ENCODE results near the gene PCDHA5.

DNA sequence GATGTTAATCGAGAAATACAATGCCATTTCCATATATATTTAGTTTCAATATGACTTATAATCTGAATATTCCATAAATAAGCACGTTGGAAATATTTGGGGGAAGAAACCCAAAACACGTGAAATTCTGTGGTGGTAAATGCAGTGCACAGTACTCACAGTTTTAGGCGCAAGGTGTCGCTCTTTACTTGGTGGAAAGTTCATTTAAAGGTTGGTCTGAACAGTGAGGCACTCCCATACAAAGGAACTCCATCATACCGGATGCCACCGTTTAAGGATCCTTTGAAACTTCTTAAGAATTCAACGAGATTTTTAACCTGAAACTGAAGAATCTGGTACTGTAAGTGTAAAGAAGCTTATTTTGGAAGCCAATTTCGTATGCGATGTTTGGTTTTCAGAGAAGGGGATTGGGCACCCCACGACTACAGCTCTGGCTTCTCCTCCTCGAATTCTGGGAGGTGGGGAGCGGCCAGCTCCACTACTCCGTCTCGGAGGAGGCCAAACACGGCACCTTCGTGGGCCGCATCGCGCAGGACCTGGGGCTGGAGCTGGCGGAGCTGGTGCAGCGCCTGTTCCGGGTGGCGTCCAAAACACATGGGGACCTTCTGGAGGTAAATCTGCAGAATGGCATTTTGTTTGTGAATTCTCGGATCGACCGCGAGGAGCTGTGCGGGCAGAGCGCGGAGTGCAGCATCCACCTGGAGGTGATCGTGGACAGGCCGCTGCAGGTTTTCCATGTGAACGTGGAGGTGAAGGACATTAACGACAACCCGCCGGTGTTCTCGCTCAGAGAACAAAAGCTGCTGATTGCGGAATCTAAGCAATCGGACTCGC, 47.5 kb downstream of the PCDHA5 start, which contains the start of gene PCDHA11:
- no peak for TF ChIP-seq EED (IDR thresholded peaks at IDR 0.05; ENCODE audit: low read depth)
- TF ChIP-seq, protein P1, sequence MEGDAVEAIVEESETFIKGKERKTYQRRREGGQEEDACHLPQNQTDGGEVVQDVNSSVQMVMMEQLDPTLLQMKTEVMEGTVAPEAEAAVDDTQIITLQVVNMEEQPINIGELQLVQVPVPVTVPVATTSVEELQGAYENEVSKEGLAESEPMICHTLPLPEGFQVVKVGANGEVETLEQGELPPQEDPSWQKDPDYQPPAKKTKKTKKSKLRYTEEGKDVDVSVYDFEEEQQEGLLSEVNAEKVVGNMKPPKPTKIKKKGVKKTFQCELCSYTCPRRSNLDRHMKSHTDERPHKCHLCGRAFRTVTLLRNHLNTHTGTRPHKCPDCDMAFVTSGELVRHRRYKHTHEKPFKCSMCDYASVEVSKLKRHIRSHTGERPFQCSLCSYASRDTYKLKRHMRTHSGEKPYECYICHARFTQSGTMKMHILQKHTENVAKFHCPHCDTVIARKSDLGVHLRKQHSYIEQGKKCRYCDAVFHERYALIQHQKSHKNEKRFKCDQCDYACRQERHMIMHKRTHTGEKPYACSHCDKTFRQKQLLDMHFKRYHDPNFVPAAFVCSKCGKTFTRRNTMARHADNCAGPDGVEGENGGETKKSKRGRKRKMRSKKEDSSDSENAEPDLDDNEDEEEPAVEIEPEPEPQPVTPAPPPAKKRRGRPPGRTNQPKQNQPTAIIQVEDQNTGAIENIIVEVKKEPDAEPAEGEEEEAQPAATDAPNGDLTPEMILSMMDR (IDR thresholded peaks at IDR 0.05 in 2 of 3, conservative IDR thresholded peaks at IDR 0.05 in 1 of 3; ENCODE audit: control insufficient read depth in 2 of 3, extremely low read depth in 1 of 3, insufficient read depth in 1 of 3, low read depth in 3 of 3, low read length in 3 of 3), result peak in 1 of 3 experiments; percentile 13; a peak in 1 of 6 replicates
- no peak for TF ChIP-seq DPF2 (IDR thresholded peaks at IDR 0.05)
- TF ChIP-seq, protein P2, sequence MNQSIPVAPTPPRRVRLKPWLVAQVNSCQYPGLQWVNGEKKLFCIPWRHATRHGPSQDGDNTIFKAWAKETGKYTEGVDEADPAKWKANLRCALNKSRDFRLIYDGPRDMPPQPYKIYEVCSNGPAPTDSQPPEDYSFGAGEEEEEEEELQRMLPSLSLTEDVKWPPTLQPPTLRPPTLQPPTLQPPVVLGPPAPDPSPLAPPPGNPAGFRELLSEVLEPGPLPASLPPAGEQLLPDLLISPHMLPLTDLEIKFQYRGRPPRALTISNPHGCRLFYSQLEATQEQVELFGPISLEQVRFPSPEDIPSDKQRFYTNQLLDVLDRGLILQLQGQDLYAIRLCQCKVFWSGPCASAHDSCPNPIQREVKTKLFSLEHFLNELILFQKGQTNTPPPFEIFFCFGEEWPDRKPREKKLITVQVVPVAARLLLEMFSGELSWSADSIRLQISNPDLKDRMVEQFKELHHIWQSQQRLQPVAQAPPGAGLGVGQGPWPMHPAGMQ (IDR thresholded peaks at IDR 0.05; ENCODE audit: borderline replicate concordance), result no peak
- TF ChIP-seq, protein P3, sequence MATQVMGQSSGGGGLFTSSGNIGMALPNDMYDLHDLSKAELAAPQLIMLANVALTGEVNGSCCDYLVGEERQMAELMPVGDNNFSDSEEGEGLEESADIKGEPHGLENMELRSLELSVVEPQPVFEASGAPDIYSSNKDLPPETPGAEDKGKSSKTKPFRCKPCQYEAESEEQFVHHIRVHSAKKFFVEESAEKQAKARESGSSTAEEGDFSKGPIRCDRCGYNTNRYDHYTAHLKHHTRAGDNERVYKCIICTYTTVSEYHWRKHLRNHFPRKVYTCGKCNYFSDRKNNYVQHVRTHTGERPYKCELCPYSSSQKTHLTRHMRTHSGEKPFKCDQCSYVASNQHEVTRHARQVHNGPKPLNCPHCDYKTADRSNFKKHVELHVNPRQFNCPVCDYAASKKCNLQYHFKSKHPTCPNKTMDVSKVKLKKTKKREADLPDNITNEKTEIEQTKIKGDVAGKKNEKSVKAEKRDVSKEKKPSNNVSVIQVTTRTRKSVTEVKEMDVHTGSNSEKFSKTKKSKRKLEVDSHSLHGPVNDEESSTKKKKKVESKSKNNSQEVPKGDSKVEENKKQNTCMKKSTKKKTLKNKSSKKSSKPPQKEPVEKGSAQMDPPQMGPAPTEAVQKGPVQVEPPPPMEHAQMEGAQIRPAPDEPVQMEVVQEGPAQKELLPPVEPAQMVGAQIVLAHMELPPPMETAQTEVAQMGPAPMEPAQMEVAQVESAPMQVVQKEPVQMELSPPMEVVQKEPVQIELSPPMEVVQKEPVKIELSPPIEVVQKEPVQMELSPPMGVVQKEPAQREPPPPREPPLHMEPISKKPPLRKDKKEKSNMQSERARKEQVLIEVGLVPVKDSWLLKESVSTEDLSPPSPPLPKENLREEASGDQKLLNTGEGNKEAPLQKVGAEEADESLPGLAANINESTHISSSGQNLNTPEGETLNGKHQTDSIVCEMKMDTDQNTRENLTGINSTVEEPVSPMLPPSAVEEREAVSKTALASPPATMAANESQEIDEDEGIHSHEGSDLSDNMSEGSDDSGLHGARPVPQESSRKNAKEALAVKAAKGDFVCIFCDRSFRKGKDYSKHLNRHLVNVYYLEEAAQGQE (IDR thresholded peaks at IDR 0.05; ENCODE audit: low read depth, low read length), result no peak
- no peak for TF ChIP-seq JUNB (IDR thresholded peaks at IDR 0.05)
- no peak for TF ChIP-seq POLR2AphosphoS5 (IDR thresholded peaks at IDR 0.05; ENCODE audit: low read length)
- TF ChIP-seq, protein P4, sequence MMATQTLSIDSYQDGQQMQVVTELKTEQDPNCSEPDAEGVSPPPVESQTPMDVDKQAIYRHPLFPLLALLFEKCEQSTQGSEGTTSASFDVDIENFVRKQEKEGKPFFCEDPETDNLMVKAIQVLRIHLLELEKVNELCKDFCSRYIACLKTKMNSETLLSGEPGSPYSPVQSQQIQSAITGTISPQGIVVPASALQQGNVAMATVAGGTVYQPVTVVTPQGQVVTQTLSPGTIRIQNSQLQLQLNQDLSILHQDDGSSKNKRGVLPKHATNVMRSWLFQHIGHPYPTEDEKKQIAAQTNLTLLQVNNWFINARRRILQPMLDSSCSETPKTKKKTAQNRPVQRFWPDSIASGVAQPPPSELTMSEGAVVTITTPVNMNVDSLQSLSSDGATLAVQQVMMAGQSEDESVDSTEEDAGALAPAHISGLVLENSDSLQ (IDR thresholded peaks at IDR 0.05), result no peak
- TF ChIP-seq, protein P5, sequence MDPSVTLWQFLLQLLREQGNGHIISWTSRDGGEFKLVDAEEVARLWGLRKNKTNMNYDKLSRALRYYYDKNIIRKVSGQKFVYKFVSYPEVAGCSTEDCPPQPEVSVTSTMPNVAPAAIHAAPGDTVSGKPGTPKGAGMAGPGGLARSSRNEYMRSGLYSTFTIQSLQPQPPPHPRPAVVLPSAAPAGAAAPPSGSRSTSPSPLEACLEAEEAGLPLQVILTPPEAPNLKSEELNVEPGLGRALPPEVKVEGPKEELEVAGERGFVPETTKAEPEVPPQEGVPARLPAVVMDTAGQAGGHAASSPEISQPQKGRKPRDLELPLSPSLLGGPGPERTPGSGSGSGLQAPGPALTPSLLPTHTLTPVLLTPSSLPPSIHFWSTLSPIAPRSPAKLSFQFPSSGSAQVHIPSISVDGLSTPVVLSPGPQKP (IDR thresholded peaks at IDR 0.05; ENCODE audit: low read depth, low read length), result no peak
